ENCODE results near the gene ERCC8. TPM values are rescaled to one million over a fixed set of nuclear protein-coding genes. Genes with fewer than 3 reads are reported as not detected.
"Not testable (repeated sequence)": the region's sequence is repeated elsewhere in the genome, so short reads cannot be mapped to it uniquely, and the experiment has no call there.

The ERCC8 gene
- polyA plus RNA-seq, 1 donor from 2014 or later, result 48.0 TPM

DNA sequence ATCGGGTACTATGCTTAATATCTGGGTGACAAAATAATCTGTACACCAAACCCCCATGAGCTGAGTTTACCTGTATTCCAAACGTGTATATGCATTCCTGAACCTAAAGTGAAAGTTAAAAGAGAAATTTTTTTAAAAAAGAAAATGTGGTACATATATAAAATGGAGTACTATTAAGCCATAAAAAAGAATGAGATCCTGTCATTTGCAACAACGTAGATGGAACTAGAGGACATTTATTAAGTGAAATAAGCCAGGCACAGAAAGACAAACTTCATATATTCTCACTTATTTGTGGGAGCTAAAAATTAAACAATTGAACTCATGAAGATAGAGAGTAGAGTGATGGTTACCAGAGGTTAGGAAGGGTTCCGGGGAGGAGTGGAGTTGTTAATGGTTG lies 44.9 kb upstream of the ERCC8 start:
- H3K27ac ChIP-seq (ENCODE audit: low read length), result no peak overlapping the region
- no peaks in the 10 kb centered on the region for H3F3A ChIP-seq (ENCODE audit: insufficient read depth, low read length, poor library complexity, severe bottlenecking)
- no peaks in the 10 kb centered on the region for H3K27me3 ChIP-seq (ENCODE audit: insufficient read depth, low read depth, low read length)
- no peak overlapping the region for H3K4me2 ChIP-seq (ENCODE audit: low read length)
- H3K9me2 ChIP-seq (ENCODE audit: insufficient read depth, low read length), result no peaks in the 10 kb centered on the region
- H3K36me3 ChIP-seq (ENCODE audit: insufficient read depth, low read length), result no peaks in the 10 kb centered on the region
- no peak overlapping the region for H3K4me3 ChIP-seq (ENCODE audit: low read length)
- H2AFZ ChIP-seq (ENCODE audit: low read depth, low read length), result no peak overlapping the region
- no peaks in the 10 kb centered on the region for H3K79me2 ChIP-seq (replicated peaks; ENCODE audit: insufficient read depth, low read length)
- H3K9me3 ChIP-seq (ENCODE audit: low read length), result no peaks in the 10 kb centered on the region
- TF ChIP-seq, protein P1, sequence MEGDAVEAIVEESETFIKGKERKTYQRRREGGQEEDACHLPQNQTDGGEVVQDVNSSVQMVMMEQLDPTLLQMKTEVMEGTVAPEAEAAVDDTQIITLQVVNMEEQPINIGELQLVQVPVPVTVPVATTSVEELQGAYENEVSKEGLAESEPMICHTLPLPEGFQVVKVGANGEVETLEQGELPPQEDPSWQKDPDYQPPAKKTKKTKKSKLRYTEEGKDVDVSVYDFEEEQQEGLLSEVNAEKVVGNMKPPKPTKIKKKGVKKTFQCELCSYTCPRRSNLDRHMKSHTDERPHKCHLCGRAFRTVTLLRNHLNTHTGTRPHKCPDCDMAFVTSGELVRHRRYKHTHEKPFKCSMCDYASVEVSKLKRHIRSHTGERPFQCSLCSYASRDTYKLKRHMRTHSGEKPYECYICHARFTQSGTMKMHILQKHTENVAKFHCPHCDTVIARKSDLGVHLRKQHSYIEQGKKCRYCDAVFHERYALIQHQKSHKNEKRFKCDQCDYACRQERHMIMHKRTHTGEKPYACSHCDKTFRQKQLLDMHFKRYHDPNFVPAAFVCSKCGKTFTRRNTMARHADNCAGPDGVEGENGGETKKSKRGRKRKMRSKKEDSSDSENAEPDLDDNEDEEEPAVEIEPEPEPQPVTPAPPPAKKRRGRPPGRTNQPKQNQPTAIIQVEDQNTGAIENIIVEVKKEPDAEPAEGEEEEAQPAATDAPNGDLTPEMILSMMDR (IDR thresholded peaks at IDR 0.05; ENCODE audit: poor library complexity, severe bottlenecking), result no peak
- TF ChIP-seq REST (IDR thresholded peaks at IDR 0.05; ENCODE audit: borderline replicate concordance) (no peak), EZH2 (IDR thresholded peaks at IDR 0.05; ENCODE audit: borderline replicate concordance, insufficient read depth, low read length, poor library complexity, severe bottlenecking) (no peak), EP300 (conservative IDR thresholded peaks at IDR 0.05; ENCODE audit: poor library complexity, severe bottlenecking) (no peak), RAD21 (conservative IDR thresholded peaks at IDR 0.05) (no peak), SMC3 (conservative IDR thresholded peaks at IDR 0.05; ENCODE audit: poor library complexity) (no peak), POLR2AphosphoS5 (IDR thresholded peaks at IDR 0.05) (no peak), MXI1 (conservative IDR thresholded peaks at IDR 0.05; ENCODE audit: poor library complexity, severe bottlenecking) (no peak), TAF1 (IDR thresholded peaks at IDR 0.05; ENCODE audit: low read depth) (no peak)
- H4K20me1 ChIP-seq (ENCODE audit: insufficient read depth), result no peaks in the 10 kb centered on the region
- no peak overlapping the region for H3K9ac ChIP-seq (ENCODE audit: low read length)

DNA sequence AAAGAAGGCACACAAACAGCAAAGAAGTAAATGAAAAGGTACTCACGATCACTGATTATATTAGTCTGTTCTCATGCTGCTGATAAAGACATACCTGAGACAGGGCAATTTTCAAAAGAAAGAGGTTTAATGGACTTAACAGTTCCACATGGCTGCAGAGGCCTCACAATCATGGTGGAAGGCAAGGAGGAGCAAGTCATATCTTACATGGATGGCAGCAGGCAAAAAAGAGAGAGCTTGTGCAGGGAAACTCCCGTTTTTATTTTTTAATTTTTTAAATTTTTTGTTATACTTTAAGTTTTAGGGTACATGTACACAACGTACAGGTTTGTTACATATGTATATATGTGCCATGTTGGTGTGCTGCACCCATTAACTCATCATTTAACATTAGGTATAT lies 37.3 kb upstream of the ERCC8 start:
- H3K36me3 ChIP-seq (ENCODE audit: insufficient read depth, low read length); H2AFZ ChIP-seq (ENCODE audit: low read depth, low read length); H3F3A ChIP-seq (ENCODE audit: insufficient read depth, low read length, poor library complexity, severe bottlenecking); H3K4me3 ChIP-seq (ENCODE audit: low read length); H3K9me2 ChIP-seq (ENCODE audit: insufficient read depth, low read length); H3K9me3 ChIP-seq (ENCODE audit: low read length); H3K9ac ChIP-seq (ENCODE audit: low read length); H3K79me2 ChIP-seq (replicated peaks; ENCODE audit: insufficient read depth, low read length); H3K27me3 ChIP-seq (ENCODE audit: insufficient read depth, low read depth, low read length); H3K4me2 ChIP-seq (ENCODE audit: low read length); H4K20me1 ChIP-seq (ENCODE audit: insufficient read depth); H3K27ac ChIP-seq (ENCODE audit: low read length): not testable (repeated sequence)

GRCh38 chr5:60980511-60980910 lies 35.6 kb upstream of the ERCC8 start:
- H3K27me3 ChIP-seq (ENCODE audit: insufficient read depth, low read depth, low read length), result no peaks in the 10 kb centered on the region
- TF ChIP-seq REST (IDR thresholded peaks at IDR 0.05; ENCODE audit: borderline replicate concordance), result no peak
- TF ChIP-seq TAF1 (IDR thresholded peaks at IDR 0.05; ENCODE audit: low read depth), result no peak
- TF ChIP-seq EP300 (conservative IDR thresholded peaks at IDR 0.05; ENCODE audit: poor library complexity, severe bottlenecking), result no peak
- TF ChIP-seq RAD21 (conservative IDR thresholded peaks at IDR 0.05), result no peak
- no peak for TF ChIP-seq SMC3 (conservative IDR thresholded peaks at IDR 0.05; ENCODE audit: poor library complexity)
- TF ChIP-seq POLR2AphosphoS5 (IDR thresholded peaks at IDR 0.05), result no peak
- TF ChIP-seq MXI1 (conservative IDR thresholded peaks at IDR 0.05; ENCODE audit: poor library complexity, severe bottlenecking), result no peak
- TF ChIP-seq, protein P1 (IDR thresholded peaks at IDR 0.05; ENCODE audit: poor library complexity, severe bottlenecking), result no peak
- TF ChIP-seq EZH2 (IDR thresholded peaks at IDR 0.05; ENCODE audit: borderline replicate concordance, insufficient read depth, low read length, poor library complexity, severe bottlenecking), result no peak
- H3K4me3 ChIP-seq (ENCODE audit: low read length), result no peak overlapping the region
- H3K36me3 ChIP-seq (ENCODE audit: insufficient read depth, low read length), result no peaks in the 10 kb centered on the region
- no peaks in the 10 kb centered on the region for H4K20me1 ChIP-seq (ENCODE audit: insufficient read depth)
- no peaks in the 10 kb centered on the region for H3K9me3 ChIP-seq (ENCODE audit: low read length)
- H3K9me2 ChIP-seq (ENCODE audit: insufficient read depth, low read length), result no peaks in the 10 kb centered on the region
- H3F3A ChIP-seq (ENCODE audit: insufficient read depth, low read length, poor library complexity, severe bottlenecking), result no peaks in the 10 kb centered on the region
- no peak overlapping the region for H3K9ac ChIP-seq (ENCODE audit: low read length)
- H3K4me2 ChIP-seq (ENCODE audit: low read length), result no peak overlapping the region
- no peak overlapping the region for H2AFZ ChIP-seq (ENCODE audit: low read depth, low read length)
- no peak overlapping the region for H3K27ac ChIP-seq (ENCODE audit: low read length)
- H3K79me2 ChIP-seq (replicated peaks; ENCODE audit: insufficient read depth, low read length), result no peaks in the 10 kb centered on the region

Data from neural cell (in vitro differentiated cells).